Immature natural killer cell (primary cell): ENCODE measurements around the gene PDE4A. TPM values are rescaled to one million over a fixed set of nuclear protein-coding genes. Genes with fewer than 3 reads are reported as not detected.
"Not testable (repeated sequence)": the region's sequence is repeated elsewhere in the genome, so short reads cannot be mapped to it uniquely, and the experiment has no call there.

Experiments used
- DNase-seq, 3 donors: peaks; one replicate each; pipeline ENCODE4 v3.0.0; 2022; ENCODE audit warnings: mixed read lengths in 1 of 3
- H3K27ac Mint-ChIP-seq, 6 donors: one replicate each; pipeline ENCODE4 v1.8.0; 2020; ENCODE audit warnings: mixed read lengths in 6 of 6, mild to moderate bottlenecking in 5 of 6, inconsistent platforms in 4 of 6, moderate library complexity in 3 of 6
- H3K27me3 Mint-ChIP-seq, 3 donors: one replicate each; pipeline ENCODE4 v1.8.0; 2020 to 2021; ENCODE audit warnings: low read depth in 3 of 3, mild to moderate bottlenecking in 3 of 3, mixed read lengths in 3 of 3, moderate library complexity in 3 of 3, inconsistent platforms in 1 of 3
- H3K36me3 Mint-ChIP-seq, 3 donors: one replicate each; pipeline ENCODE4 v1.8.0; 2020; ENCODE audit warnings: mixed read lengths in 3 of 3, inconsistent platforms in 2 of 3, mild to moderate bottlenecking in 2 of 3
- H3K4me1 Mint-ChIP-seq, 2 donors: one replicate each; pipeline ENCODE4 v1.8.0; 2020; ENCODE audit warnings: inconsistent platforms in 2 of 2, mild to moderate bottlenecking in 2 of 2, mixed read lengths in 2 of 2, moderate library complexity in 1 of 2
- H3K4me3 Mint-ChIP-seq, 5 donors: one replicate each; pipeline ENCODE4 v1.8.0; 2020; ENCODE audit warnings: mild to moderate bottlenecking in 5 of 5, mixed read lengths in 5 of 5, inconsistent platforms in 3 of 5, moderate library complexity in 3 of 5
- H3K9me3 Mint-ChIP-seq, 6 donors: one replicate each; pipeline ENCODE4 v1.8.0; 2020; ENCODE audit warnings: mild to moderate bottlenecking in 6 of 6, mixed read lengths in 6 of 6, inconsistent platforms in 4 of 6, moderate library complexity in 3 of 6
- polyA plus RNA-seq, 3 donors: library from polyadenylated mRNA; unstranded; fragments of 300-500 nt; fragmentation: Illumina TruSeq; gene quantifications; one replicate each; pipeline ENCODE4 v1.2.3, GENCODE V29; 2021

The PDE4A gene
- 10 to 100 TPM; 10.4 to 22.6 (median 11.1) TPM for polyA plus RNA-seq

GRCh38 chr19:10420444-10421239 is at the start of gene PDE4A:
PDE4A (plus strand) TSS chr19:10420538; CDS start chr19:10420765, 227 bp downstream.
- Mint-ChIP-seq H3K4me1 (peaks cover 69 to 74% of the 10 kb centered on the region in 2 donors), H3K27ac (peak within 1 kb of the TSS in 5 of 6 donors; percentile 71 to 98 (median 89)), H3K36me3 (peaks cover 0 to 5% (median 0%) of the 10 kb centered on the region in 3 donors), H3K9me3 (no peaks in the 10 kb centered on the region), H3K4me3 (peak within 1 kb of the TSS; percentile 75 to 87 (median 78)), H3K27me3 (peaks cover 50 to 70% (median 59%) of the 10 kb centered on the region in 3 donors)
- DNase-seq, result peak; percentile 66 to 69 (median 68)

- Mint-ChIP-seq H3K27me3 (peaks cover 0 to 1% (median 0%) of the 10 kb centered on the region in 3 donors), H3K9me3 (no peaks in the 10 kb centered on the region), H3K36me3 (peaks cover 4 to 18% (median 14%) of the 10 kb centered on the region in 3 donors), H3K27ac (no peak overlapping the region), H3K4me1 (peaks cover 5 to 6% of the 10 kb centered on the region in 2 donors), H3K4me3 (no peak overlapping the region)
- DNase-seq, result no peak
These were observed 47.6 kb upstream of the PDE4A start for GRCh38 chr19:10372690-10373089.

GRCh38 chr19:10374931-10375330 is 45.4 kb upstream of the PDE4A start:
- Mint-ChIP-seq H3K9me3 (no peaks in the 10 kb centered on the region), H3K36me3 (peaks cover 4 to 13% (median 13%) of the 10 kb centered on the region in 3 donors), H3K4me1 (peaks cover 13 to 17% of the 10 kb centered on the region in 2 donors), H3K4me3 (no peak overlapping the region), H3K27ac (no peak overlapping the region), H3K27me3 (peaks cover 0 to 3% (median 2%) of the 10 kb centered on the region in 3 donors)
- no peak for DNase-seq

- H3K27ac Mint-ChIP-seq, DNase-seq, H3K9me3 Mint-ChIP-seq: not testable (repeated sequence)
- Mint-ChIP-seq H3K36me3 (peaks cover 4 to 13% (median 13%) of the 10 kb centered on the region in 3 donors), H3K4me3 (peak overlapping the region in 1 of 5 donors; percentile 51), H3K27me3 (peaks cover 8 to 16% (median 9%) of the 10 kb centered on the region in 3 donors), H3K4me1 (peaks cover 27 to 31% of the 10 kb centered on the region in 2 donors)
These were observed 43.1 kb upstream of the PDE4A start for GRCh38 chr19:10377140-10377640.

- Mint-ChIP-seq H3K27ac (peak overlapping the region in 1 of 6 donors; percentile 0), H3K4me1 (peaks cover 27 to 31% of the 10 kb centered on the region in 2 donors), H3K9me3 (no peaks in the 10 kb centered on the region), H3K36me3 (peaks cover 4 to 13% (median 13%) of the 10 kb centered on the region in 3 donors), H3K4me3 (no peak overlapping the region), H3K27me3 (peaks cover 8 to 16% (median 9%) of the 10 kb centered on the region in 3 donors)
- DNase-seq, result no peak
These were observed 42.2 kb upstream of the PDE4A start for GRCh38 chr19:10378124-10378523.

- Mint-ChIP-seq H3K27me3 (peaks cover 8 to 17% (median 9%) of the 10 kb centered on the region in 3 donors), H3K9me3 (no peaks in the 10 kb centered on the region), H3K4me1 (peaks cover 26 to 31% of the 10 kb centered on the region in 2 donors), H3K4me3 (peak overlapping the region; percentile 88 to 93 (median 91)), H3K36me3 (peaks cover 4 to 12% (median 11%) of the 10 kb centered on the region in 3 donors), H3K27ac (peak overlapping the region; percentile 93 to 99 (median 97))
- no peak for DNase-seq
These were observed 40.4 kb upstream of the PDE4A start for GRCh38 chr19:10379880-10380312.

- Mint-ChIP-seq H3K27me3 (peaks cover 8 to 17% (median 8%) of the 10 kb centered on the region in 3 donors), H3K36me3 (peaks cover 4 to 9% (median 9%) of the 10 kb centered on the region in 3 donors), H3K27ac (peak within 1 kb of the TSS; percentile 93 to 99 (median 97)), H3K4me3 (peak within 1 kb of the TSS; percentile 88 to 93 (median 91)), H3K9me3 (no peaks in the 10 kb centered on the region), H3K4me1 (peaks cover 24 to 31% of the 10 kb centered on the region in 2 donors)
- DNase-seq, result peak; percentile 98 to 99 (median 98)
These were observed 39.8 kb upstream of the PDE4A start, which contains the start of gene TYK2 for GRCh38 chr19:10380313-10381102. TYK2 (minus strand) TSS chr19:10380572; CDS start chr19:10378406, 2,166 bp downstream.

- H3K9me3 Mint-ChIP-seq, H3K36me3 Mint-ChIP-seq, DNase-seq, H3K4me3 Mint-ChIP-seq, H3K27ac Mint-ChIP-seq: not testable (repeated sequence)
- Mint-ChIP-seq H3K4me1 (peaks cover 22 to 25% of the 10 kb centered on the region in 2 donors), H3K27me3 (peaks cover 8 to 17% (median 8%) of the 10 kb centered on the region in 3 donors)
These were observed 37.2 kb upstream of the PDE4A start for GRCh38 chr19:10383223-10383499.

GRCh38 chr19:10384580-10384979 is 35.8 kb upstream of the PDE4A start:
- Mint-ChIP-seq H3K27ac (peak overlapping the region in 1 of 6 donors; percentile 46), H3K4me3 (no peak overlapping the region), H3K27me3 (peaks cover 6 to 20% (median 8%) of the 10 kb centered on the region in 3 donors), H3K4me1 (peaks cover 22 to 24% of the 10 kb centered on the region in 2 donors), H3K9me3 (no peaks in the 10 kb centered on the region), H3K36me3 (no peaks in the 10 kb centered on the region)
- no peak for DNase-seq

GRCh38 chr19:10388957-10389356 is 31.4 kb upstream of the PDE4A start:
- DNase-seq, result peak; percentile 76 to 78 (median 76)
- H3K27ac Mint-ChIP-seq, result peak overlapping the region in 5 of 6 donors; percentile 29 to 71 (median 52)
- H3K36me3 Mint-ChIP-seq, result peaks cover 9 to 12% (median 11%) of the 10 kb centered on the region in 3 donors
- H3K4me3 Mint-ChIP-seq, result no peak overlapping the region
- peaks cover 0 to 7% (median 0%) of the 10 kb centered on the region in 3 donors for H3K27me3 Mint-ChIP-seq
- peaks cover 4 to 12% of the 10 kb centered on the region in 2 donors for H3K4me1 Mint-ChIP-seq
- H3K9me3 Mint-ChIP-seq, result no peaks in the 10 kb centered on the region

- Mint-ChIP-seq H3K9me3 (no peaks in the 10 kb centered on the region), H3K4me1 (peaks cover 4 to 12% of the 10 kb centered on the region in 2 donors), H3K27ac (peak overlapping the region in 2 of 6 donors; percentile 35 to 51), H3K27me3 (peaks cover 0 to 7% (median 0%) of the 10 kb centered on the region in 3 donors), H3K4me3 (no peak overlapping the region), H3K36me3 (peaks cover 9 to 12% (median 11%) of the 10 kb centered on the region in 3 donors)
- DNase-seq, result no peak
These were observed 30.5 kb upstream of the PDE4A start for GRCh38 chr19:10389863-10390262.

GRCh38 chr19:10390652-10391286 is 29.6 kb upstream of the PDE4A start:
- H3K27me3 Mint-ChIP-seq, result peaks cover 0 to 7% (median 0%) of the 10 kb centered on the region in 3 donors
- H3K27ac Mint-ChIP-seq, result peak overlapping the region in 5 of 6 donors; percentile 40 to 93 (median 86)
- H3K9me3 Mint-ChIP-seq, result no peaks in the 10 kb centered on the region
- H3K4me1 Mint-ChIP-seq, result peaks cover 4 to 12% of the 10 kb centered on the region in 2 donors
- peak; percentile 54 to 64 (median 59) for DNase-seq
- no peak overlapping the region for H3K4me3 Mint-ChIP-seq
- H3K36me3 Mint-ChIP-seq, result peaks cover 9 to 12% (median 11%) of the 10 kb centered on the region in 3 donors

- peaks cover 9 to 12% (median 11%) of the 10 kb centered on the region in 3 donors for H3K36me3 Mint-ChIP-seq
- no peak for DNase-seq
- no peaks in the 10 kb centered on the region for H3K9me3 Mint-ChIP-seq
- no peak overlapping the region for H3K27ac Mint-ChIP-seq
- peaks cover 6 to 12% of the 10 kb centered on the region in 2 donors for H3K4me1 Mint-ChIP-seq
- no peak overlapping the region for H3K4me3 Mint-ChIP-seq
- peaks cover 0 to 9% (median 3%) of the 10 kb centered on the region in 3 donors for H3K27me3 Mint-ChIP-seq
These were observed 28.2 kb upstream of the PDE4A start for GRCh38 chr19:10392120-10392519.
